Pancreas (tissue), 10 donors: Measurements from ENCODE around the gene AUTS2. TPM values are rescaled to one million over a fixed set of nuclear protein-coding genes. Genes with fewer than 3 reads are reported as not detected.
A peak's percentile ranks its signal among the peaks of the same experiment; 100 is the strongest.

ENCODE experiments used
- ATAC-seq, 4 donors: fragments of 200-7000 bp; cut with Tn5 transposase; one replicate each; pipeline versions ENCODE4 v1.8.0 to v1.9.1; 2020; ENCODE audit warnings: mild to moderate bottlenecking in 4 of 4, moderate library complexity in 4 of 4
- DNase-seq, 6 donors: peaks; one replicate each; pipeline ENCODE4 v3.0.0-alpha.2; 2020
- FAIRE-seq: peaks from 2 replicates; lab custom pipeline; 2012; peaks lifted over from hg19 to GRCh38; lab: Jason Lieb, UNC
- H3K27ac ChIP-seq, 4 donors: fragments of 200-600 bp; sonication (generic); 1 replicate in 3 of 4; 2 replicates in 1 of 4; pipeline versions ENCODE4 v1.5.0 to v1.8.0; 2020
- H3K27me3 ChIP-seq, 4 donors: fragments of 200-600 bp; one replicate each; pipeline ENCODE4 v1.8.0; 2021
- H3K36me3 ChIP-seq, 3 donors: fragments of 200-600 bp; sonication (generic) in 1 of 3; one replicate each; pipeline versions ENCODE4 v1.5.0 to v1.8.0; 2020 to 2021
- H3K4me1 ChIP-seq, 3 donors: fragments of 200-600 bp; one replicate each; pipeline ENCODE4 v1.8.0; 2021
- H3K4me3 ChIP-seq, 4 donors: fragments of 200-600 bp; sonication (generic) in 2 of 4; one replicate each; pipeline versions ENCODE4 v1.5.0 to v1.8.0; 2020 to 2021
- H3K9me3 ChIP-seq, 4 donors: fragments of 200-600 bp; one replicate each; pipeline ENCODE4 v1.8.0; 2021
- WGBS, 2 donors: extraction: QIAGEN DNeasy Blood & Tissue Kit; methylation state at CpG; one replicate each; pipeline ENCODE4 v1.1.7; 2013; 5-methylcytosine and 5-hydroxymethylcytosine counted together
- intact Hi-C, 3 donors: fragments of 100-400 bp; cut with DNase I; formaldehyde crosslinking; loops; one replicate each; pipeline versions ENCODE4 v1.11.1 to v1.14.2; 2022
- polyA plus RNA-seq, 2 donors: library from polyadenylated mRNA; stranded (reverse); fragments of 200-250 nt; gene quantifications; one replicate each; pipeline ENCODE4 v1.2.3, GENCODE V29; 2013
- total RNA-seq, 6 donors: library from RNA; stranded (reverse); fragmentation: NEBNext Ultra II Directional in 4 of 6; extraction: Animal tissue kit (Norgen Biotek cat#: 25700) in 4 of 6; gene quantifications; one replicate each; pipeline versions ENCODE4 v1.2.1 to v1.2.4, GENCODE V29; 2021 to 2023
- TF ChIP-seq, protein P1 (sequence below), 4 donors: fragments of 200-600 bp; sonication (generic) in 3 of 4; IDR thresholded peaks; one replicate each; pipeline versions ENCODE4 v1.5.0 to v1.8.0; 2021; ENCODE audit warnings: antibody characterized with exemption in 4 of 4
- donor health status: healthy with polysubstance abuse.
- donor health status: DM: no; HTN: no; CAD: no; lungs with moderate emphysema.
- donor health status: DM: no; HTN: no; CAD: no.
- donor health status: control.
- donor health status: control.
- donor health status: Bipolar disorder and iron deficiency.
- donor health status: DM: yes; HTN: yes; CAD: no.
- donor health status: DM: no; HTN: no; CAD: no.
- donor health status: DM: no; HTN: no; CAD: no.
- donor health status: DM: yes; HTN: yes; CAD: no.

AUTS2 gene
- total and polyA plus RNA-seq, 8 donors, result 5.8 to 16.8 (median 9.9) TPM

DNA sequence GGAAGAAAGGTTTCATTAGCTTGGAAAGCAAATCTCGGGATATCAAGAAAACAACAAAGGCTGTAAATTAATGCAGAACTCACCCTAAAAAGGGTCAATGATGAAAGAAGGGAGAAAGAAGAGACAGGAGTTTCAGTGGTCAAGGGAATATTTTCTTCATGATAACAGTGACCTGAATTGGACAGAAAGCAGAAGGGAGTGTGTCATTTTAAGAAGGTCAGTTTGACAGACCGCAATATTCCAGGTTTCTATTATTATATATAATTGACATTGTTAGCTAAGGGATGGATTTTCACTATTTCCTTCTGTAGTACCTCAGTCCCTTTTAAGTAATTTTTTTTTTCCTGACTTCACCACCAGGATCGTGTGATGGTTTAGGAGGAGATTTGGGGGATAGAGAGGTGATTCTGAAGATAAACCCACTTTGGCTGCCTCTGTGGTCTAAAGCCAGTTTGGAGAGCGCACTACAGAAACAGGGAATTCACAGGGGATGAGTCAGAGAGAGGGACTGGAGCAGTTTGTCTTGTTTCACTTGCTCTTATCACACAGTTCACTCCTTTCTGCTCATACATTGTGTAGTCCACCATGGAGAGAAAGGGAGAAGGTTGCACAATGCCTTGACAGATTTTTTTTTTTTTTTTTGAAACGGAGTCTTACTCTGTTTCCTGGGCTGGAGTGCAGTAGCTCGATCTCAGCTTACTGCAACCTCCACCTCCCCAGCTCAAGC, 417.9 kb downstream of the AUTS2 start:
- FAIRE-seq (no peak), DNase-seq (no peak), ATAC-seq (peak in 3 of 4 donors; percentile 15 to 64 (median 63))
- WGBS, 2 donors, result 69 to 78% methylated on average over 6 of the region's 6 CpGs
- Histone ChIP-seq H3K9me3 (no peaks in the 10 kb centered on the region), H3K4me1 (no peaks in the 10 kb centered on the region), H3K4me3 (no peak overlapping the region), H3K27me3 (no peaks in the 10 kb centered on the region), H3K27ac (no peak overlapping the region), H3K36me3 (no peaks in the 10 kb centered on the region)
- TF ChIP-seq, protein P1, sequence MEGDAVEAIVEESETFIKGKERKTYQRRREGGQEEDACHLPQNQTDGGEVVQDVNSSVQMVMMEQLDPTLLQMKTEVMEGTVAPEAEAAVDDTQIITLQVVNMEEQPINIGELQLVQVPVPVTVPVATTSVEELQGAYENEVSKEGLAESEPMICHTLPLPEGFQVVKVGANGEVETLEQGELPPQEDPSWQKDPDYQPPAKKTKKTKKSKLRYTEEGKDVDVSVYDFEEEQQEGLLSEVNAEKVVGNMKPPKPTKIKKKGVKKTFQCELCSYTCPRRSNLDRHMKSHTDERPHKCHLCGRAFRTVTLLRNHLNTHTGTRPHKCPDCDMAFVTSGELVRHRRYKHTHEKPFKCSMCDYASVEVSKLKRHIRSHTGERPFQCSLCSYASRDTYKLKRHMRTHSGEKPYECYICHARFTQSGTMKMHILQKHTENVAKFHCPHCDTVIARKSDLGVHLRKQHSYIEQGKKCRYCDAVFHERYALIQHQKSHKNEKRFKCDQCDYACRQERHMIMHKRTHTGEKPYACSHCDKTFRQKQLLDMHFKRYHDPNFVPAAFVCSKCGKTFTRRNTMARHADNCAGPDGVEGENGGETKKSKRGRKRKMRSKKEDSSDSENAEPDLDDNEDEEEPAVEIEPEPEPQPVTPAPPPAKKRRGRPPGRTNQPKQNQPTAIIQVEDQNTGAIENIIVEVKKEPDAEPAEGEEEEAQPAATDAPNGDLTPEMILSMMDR (IDR thresholded peaks at IDR 0.05), result no peak
- intact Hi-C loops, result no loop called here

DNA sequence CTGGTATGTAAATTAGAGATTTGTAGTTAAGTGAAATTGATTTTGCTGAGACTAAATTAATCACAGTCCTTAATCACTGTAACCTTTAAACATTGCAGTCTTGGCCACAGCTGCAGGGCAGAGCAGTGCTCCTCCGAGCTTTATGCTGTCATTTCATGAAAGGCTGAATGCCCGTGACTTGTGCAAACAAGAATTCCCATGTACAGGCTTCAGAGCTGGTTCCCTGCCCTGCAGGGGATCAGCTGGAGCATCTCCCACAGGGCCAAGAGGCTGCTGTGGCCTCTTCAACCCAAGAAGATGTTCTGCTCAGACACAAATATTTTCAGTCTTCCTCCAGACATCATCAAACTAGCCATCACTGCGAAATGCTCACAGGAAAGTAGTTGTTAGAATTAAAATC, 419.1 kb downstream of the AUTS2 start:
- TF ChIP-seq, protein P1 (IDR thresholded peaks at IDR 0.05), result no peak
- H3K27me3 ChIP-seq, result no peaks in the 10 kb centered on the region
- FAIRE-seq (no peak), DNase-seq (no peak), ATAC-seq (no peak)
- no peaks in the 10 kb centered on the region for H3K36me3 ChIP-seq
- no peak overlapping the region for H3K27ac ChIP-seq
- intact Hi-C loops, result no loop called here
- no peak overlapping the region for H3K4me3 ChIP-seq
- WGBS, 2 donors, result 47 to 55% methylated on average over 3 of the region's 3 CpGs
- H3K4me1 ChIP-seq, result no peaks in the 10 kb centered on the region
- H3K9me3 ChIP-seq, result no peaks in the 10 kb centered on the region

GRCh38 chr7:70018700-70019099, 420.4 kb downstream of the AUTS2 start:
- no peaks in the 10 kb centered on the region for H3K9me3 ChIP-seq
- no peaks in the 10 kb centered on the region for H3K36me3 ChIP-seq
- no peak overlapping the region for H3K4me3 ChIP-seq
- intact Hi-C loops, result no loop called here
- FAIRE-seq (no peak), DNase-seq (no peak), ATAC-seq (no peak)
- no peak overlapping the region for H3K27ac ChIP-seq
- TF ChIP-seq, protein P1 (IDR thresholded peaks at IDR 0.05), result no peak
- H3K4me1 ChIP-seq, result no peaks in the 10 kb centered on the region
- H3K27me3 ChIP-seq, result no peaks in the 10 kb centered on the region
- WGBS, 2 donors, result 41 to 70% methylated on average over 1 of the region's 1 CpG

GRCh38 chr7:70027867-70028266, 429.6 kb downstream of the AUTS2 start:
- no peak for DNase-seq
- Histone ChIP-seq H3K4me3 (no peak overlapping the region), H3K27ac (no peak overlapping the region), H3K4me1 (no peaks in the 10 kb centered on the region), H3K27me3 (no peaks in the 10 kb centered on the region), H3K36me3 (no peaks in the 10 kb centered on the region), H3K9me3 (no peaks in the 10 kb centered on the region)
- TF ChIP-seq, protein P1 (IDR thresholded peaks at IDR 0.05), result no peak
- WGBS, 2 donors, result 77 to 84% methylated on average over 4 of the region's 4 CpGs
- no peak for FAIRE-seq
- no peak for ATAC-seq
- intact Hi-C loops, result no loop called here

GRCh38 chr7:70028620-70029019, 430.3 kb downstream of the AUTS2 start:
- no peak for DNase-seq

More at GRCh38 chr7:70028620-70029019, 430.3 kb downstream of the AUTS2 start:
- FAIRE-seq, result no peak
- Histone ChIP-seq H3K4me3 (no peak overlapping the region), H3K9me3 (no peaks in the 10 kb centered on the region), H3K4me1 (no peaks in the 10 kb centered on the region), H3K27me3 (no peaks in the 10 kb centered on the region), H3K36me3 (no peaks in the 10 kb centered on the region), H3K27ac (no peak overlapping the region)
- 70 to 81% methylated on average over 2 of the region's 2 CpGs for WGBS, 2 donors
- TF ChIP-seq, protein P1 (IDR thresholded peaks at IDR 0.05), result no peak
- intact Hi-C loops, result no loop called here
- ATAC-seq, result no peak
